ENCODE data around the gene SEPTIN2. TPM values are rescaled to one million over a fixed set of nuclear protein-coding genes. Genes with fewer than 3 reads are reported as not detected.
"Not testable (repeated sequence)": the region's sequence is repeated elsewhere in the genome, so short reads cannot be mapped to it uniquely, and the experiment has no call there.

SEPTIN2 gene
- total RNA-seq, 2 donors from 2014 or later, result 269 to 272 TPM

DNA sequence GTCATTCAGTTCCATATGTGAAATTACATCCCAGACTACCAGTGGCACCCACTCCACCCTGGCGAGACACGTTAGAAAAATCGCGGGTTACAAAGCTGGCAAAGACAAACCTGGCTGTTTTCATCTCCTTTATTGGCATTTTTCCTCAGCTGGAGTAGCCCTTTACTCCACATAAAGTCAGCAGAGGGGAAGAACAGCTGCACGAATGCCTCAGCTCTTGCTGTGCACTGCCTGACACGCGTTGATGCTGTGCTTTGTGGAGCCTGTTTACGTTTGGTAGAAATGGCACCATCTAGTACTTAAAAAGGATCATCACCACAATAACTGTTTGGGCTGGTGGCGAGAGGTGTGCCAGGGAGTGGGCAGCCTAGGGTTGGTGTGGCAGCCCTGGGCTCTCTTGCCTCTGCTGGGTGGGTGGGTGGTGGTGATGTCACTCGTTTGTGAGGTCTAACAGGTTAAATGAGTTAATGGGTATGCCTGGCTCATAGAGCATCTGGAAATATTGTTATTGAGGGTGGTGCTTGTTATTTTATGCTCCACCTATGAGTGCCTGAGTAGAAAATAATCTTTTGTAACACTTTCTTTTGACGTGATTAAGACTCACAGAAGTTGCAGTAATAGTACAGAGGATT lies 56.8 kb downstream of the SEPTIN2 start:
- Mint-ChIP-seq H3K4me3 (no peak overlapping the region), H3K9me3 (no peaks in the 10 kb centered on the region), H3K36me3 (ENCODE audit: insufficient read depth in 2 of 2) (no peaks in the 10 kb centered on the region), H3K27me3 (ENCODE audit: low read depth) (no peaks in the 10 kb centered on the region), H3K4me1 (ENCODE audit: low read depth) (peaks cover 14% of the 10 kb centered on the region), H3K27ac (no peak overlapping the region)
- ATAC-seq (replicated peaks in 1 of 2), result no peak
- DNase-seq, result no peak

DNA sequence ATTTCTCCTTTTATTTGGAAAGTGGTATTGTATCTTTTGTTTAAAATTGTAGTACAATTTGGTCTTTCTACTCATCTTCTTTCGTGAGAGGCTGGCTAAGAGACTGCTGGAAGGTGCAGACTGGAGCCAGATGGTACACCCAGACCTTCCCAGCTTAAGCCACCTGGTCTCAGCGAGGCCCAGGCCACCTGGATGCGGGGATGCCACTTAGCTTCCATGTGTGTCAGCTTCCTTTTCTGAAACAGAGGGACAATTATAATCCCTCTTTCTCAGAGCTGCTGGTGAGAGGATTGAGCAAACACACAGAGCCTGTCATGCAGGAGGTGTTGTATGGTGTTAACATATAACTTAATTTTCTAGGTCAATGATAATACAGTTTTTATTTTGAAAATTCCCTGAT lies 57.7 kb downstream of the SEPTIN2 start:
- no peaks in the 10 kb centered on the region for H3K9me3 Mint-ChIP-seq
- H3K4me3 Mint-ChIP-seq, result no peak overlapping the region
- H3K27ac Mint-ChIP-seq, result no peak overlapping the region
- no peaks in the 10 kb centered on the region for H3K36me3 Mint-ChIP-seq (ENCODE audit: insufficient read depth in 2 of 2)
- ATAC-seq (replicated peaks in 1 of 2), result no peak
- DNase-seq, result no peak
- H3K4me1 Mint-ChIP-seq (ENCODE audit: low read depth), result peaks cover 14% of the 10 kb centered on the region
- no peaks in the 10 kb centered on the region for H3K27me3 Mint-ChIP-seq (ENCODE audit: low read depth)

DNA sequence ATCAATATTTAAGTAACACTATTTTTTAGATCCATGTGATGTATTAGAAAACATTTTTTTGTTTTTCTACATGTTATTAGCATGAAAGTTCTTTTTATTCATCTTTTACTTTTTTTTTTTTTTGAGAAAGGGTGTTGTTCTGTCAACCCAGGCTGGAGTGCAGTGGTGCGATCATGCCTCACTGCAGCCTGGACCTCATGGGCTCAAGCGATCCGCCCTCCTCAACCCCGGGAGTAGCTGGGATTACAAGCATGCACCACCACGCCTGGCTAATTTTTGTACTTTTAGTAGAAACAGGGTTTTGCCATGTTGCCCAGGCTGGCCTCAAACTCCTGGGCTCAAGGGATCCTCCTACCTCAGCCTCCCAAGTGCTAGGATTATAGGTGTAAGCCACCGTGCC lies 58.2 kb downstream of the SEPTIN2 start:
- DNase-seq; ATAC-seq (replicated peaks in 1 of 2); H3K4me3 Mint-ChIP-seq; H3K27me3 Mint-ChIP-seq (ENCODE audit: low read depth); H3K9me3 Mint-ChIP-seq; H3K27ac Mint-ChIP-seq; H3K36me3 Mint-ChIP-seq (ENCODE audit: insufficient read depth in 2 of 2): not testable (repeated sequence)
- peaks cover 14% of the 10 kb centered on the region for H3K4me1 Mint-ChIP-seq (ENCODE audit: low read depth)

DNA sequence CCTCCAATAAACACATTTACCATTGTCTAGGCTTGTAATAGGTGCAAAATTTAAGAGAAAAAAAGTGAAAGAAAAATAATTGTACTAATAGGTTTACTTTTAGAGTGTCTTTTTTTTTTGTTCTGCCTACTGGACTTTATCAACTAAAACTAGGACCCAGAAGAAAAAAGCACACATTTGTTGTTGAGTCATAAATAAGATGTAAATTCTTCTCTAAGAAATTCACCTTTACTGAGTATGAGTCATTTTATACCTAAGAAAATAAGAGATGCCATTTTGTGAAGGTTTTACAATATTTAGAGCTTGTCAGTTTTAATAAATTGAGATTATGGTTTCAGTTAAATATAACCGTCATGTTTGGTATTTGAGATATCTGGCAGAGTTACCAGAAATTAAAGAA lies 59.6 kb downstream of the SEPTIN2 start:
- H3K36me3 Mint-ChIP-seq (ENCODE audit: insufficient read depth in 2 of 2), result no peaks in the 10 kb centered on the region
- ATAC-seq (replicated peaks in 1 of 2) (no peak), DNase-seq (no peak)
- H3K27ac Mint-ChIP-seq, result no peak overlapping the region
- no peak overlapping the region for H3K4me3 Mint-ChIP-seq
- peaks cover 14% of the 10 kb centered on the region for H3K4me1 Mint-ChIP-seq (ENCODE audit: low read depth)
- H3K9me3 Mint-ChIP-seq, result no peaks in the 10 kb centered on the region
- no peaks in the 10 kb centered on the region for H3K27me3 Mint-ChIP-seq (ENCODE audit: low read depth)

DNA sequence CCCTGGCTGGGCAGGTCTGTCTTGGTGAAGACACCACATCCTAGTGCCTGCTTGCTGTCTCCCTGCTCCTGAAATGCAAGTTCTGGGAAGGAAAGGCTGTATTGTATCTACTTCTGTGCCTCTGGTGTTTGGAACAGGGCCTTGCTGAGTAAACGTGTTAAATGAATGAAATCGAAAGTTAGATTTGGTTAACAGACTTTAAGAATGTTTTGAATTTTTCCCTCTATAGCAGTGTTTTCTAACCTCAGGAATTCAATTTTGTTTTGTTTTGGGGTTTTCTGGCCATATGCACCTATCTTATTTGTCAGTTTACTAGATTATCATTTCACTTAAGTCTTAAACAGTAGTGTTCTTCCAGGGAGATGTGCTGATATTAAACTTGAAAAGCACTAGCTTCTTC lies 61.1 kb downstream of the SEPTIN2 start:
- Mint-ChIP-seq H3K4me1 (ENCODE audit: low read depth) (peaks cover 14% of the 10 kb centered on the region), H3K27me3 (ENCODE audit: low read depth) (no peaks in the 10 kb centered on the region), H3K27ac (no peak overlapping the region), H3K9me3 (no peaks in the 10 kb centered on the region), H3K4me3 (no peak overlapping the region), H3K36me3 (ENCODE audit: insufficient read depth in 2 of 2) (no peaks in the 10 kb centered on the region)
- DNase-seq (no peak), ATAC-seq (replicated peaks in 1 of 2) (no peak)

DNA sequence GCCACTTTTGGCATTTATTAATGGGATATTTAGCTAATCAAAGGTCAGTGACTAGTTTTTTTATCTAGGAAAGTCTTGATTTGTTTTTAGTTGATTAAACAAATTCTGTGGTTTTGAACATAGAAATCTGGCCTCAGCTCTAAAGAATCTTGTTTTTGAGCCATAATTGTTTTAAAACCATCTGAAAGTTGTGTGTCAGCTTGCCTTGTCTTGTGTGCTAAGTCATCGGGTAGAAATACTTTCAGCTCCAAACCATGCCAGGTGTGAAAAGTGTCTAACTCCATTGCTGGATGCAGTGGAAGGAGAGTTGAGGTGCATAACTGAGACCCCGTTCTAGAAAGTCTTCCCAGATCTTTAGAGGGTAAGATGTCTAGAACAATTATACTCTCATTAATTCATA lies 63.1 kb downstream of the SEPTIN2 start:
- H3K4me3 Mint-ChIP-seq, result no peak overlapping the region
- DNase-seq (no peak), ATAC-seq (replicated peaks in 1 of 2) (no peak)
- H3K27me3 Mint-ChIP-seq (ENCODE audit: low read depth), result no peaks in the 10 kb centered on the region
- H3K4me1 Mint-ChIP-seq (ENCODE audit: low read depth), result peaks cover 19% of the 10 kb centered on the region
- peaks cover 0 to 6% of the 10 kb centered on the region in 2 donors for H3K36me3 Mint-ChIP-seq (ENCODE audit: insufficient read depth in 2 of 2)
- H3K27ac Mint-ChIP-seq, result no peak overlapping the region
- no peaks in the 10 kb centered on the region for H3K9me3 Mint-ChIP-seq

DNA sequence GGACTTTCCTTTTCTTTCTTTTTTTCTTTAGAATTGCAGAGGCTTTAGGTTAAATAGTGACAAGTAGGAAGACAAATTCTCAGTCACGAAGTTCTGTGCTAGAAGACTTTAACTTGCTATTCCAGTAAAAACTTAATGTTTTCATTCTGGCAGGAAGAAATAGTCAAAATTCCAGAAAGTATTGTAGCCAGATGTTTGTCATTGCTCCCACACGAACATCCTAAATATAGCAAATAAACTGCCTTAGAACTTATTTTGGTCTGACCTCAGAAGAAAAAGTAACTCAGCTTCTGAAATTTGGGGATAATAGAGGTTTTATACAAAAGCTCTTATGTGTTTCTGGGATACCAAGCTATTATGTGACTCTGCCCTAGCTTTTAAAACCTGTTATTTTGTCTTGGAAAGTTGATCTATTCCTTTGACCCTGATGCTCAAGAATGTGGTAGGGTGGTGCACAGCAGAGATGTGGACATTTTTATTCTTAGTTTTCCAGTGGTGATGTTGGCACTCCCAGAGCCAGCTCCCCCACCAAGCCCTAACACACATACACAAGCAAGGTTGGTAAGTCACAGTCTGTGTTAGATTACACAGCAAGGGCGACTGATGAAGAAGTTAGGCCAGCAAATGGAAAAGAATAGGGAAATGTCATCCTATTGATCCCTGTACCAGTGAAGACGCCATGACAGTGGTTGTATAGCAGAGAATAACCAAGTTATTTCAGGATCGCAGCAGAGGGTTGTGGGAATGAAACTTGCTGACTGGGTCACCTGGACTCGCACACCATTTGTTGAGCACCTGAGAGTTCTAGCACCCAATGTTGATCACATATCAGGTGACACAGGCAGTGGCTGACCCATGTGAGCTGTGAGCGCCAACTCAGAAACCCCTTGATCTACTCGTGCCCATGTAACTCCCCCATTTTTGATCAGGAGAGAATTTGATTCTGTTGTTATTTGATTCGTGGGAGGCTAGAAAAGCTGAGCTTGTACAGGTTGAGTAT lies 64.1 kb downstream of the SEPTIN2 start:
- H3K4me1 Mint-ChIP-seq (ENCODE audit: low read depth), result peaks cover 19% of the 10 kb centered on the region
- H3K36me3 Mint-ChIP-seq (ENCODE audit: insufficient read depth in 2 of 2), result peaks cover 0 to 6% of the 10 kb centered on the region in 2 donors
- H3K9me3 Mint-ChIP-seq, result no peaks in the 10 kb centered on the region
- no peak for ATAC-seq (replicated peaks in 1 of 2)
- H3K27ac Mint-ChIP-seq, result no peak overlapping the region
- H3K4me3 Mint-ChIP-seq, result no peak overlapping the region
- H3K27me3 Mint-ChIP-seq (ENCODE audit: low read depth), result no peaks in the 10 kb centered on the region
- no peak for DNase-seq

DNA sequence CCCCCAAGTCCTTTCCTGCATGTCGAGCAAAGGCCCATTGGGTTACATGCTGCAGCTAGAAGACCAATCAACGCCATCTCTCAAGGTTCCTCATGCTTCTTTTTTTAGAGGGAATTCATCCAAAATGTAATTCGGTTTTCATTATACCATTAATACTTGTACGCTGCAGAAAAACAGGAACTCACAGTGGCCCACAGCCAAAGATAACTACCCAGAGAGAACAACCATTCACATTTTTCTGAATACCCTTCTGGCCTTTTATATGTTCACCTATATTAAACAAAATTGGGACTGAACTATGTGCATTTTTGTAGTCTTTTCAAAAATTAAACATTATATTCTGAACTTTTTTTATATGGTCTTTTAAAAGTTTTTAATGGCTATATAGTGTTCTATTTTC lies 66.1 kb downstream of the SEPTIN2 start:
- Mint-ChIP-seq H3K36me3 (ENCODE audit: insufficient read depth in 2 of 2) (peaks cover 0 to 6% of the 10 kb centered on the region in 2 donors), H3K27me3 (ENCODE audit: low read depth) (no peaks in the 10 kb centered on the region), H3K4me3 (no peak overlapping the region), H3K27ac (no peak overlapping the region), H3K9me3 (no peaks in the 10 kb centered on the region), H3K4me1 (ENCODE audit: low read depth) (peaks cover 9% of the 10 kb centered on the region)
- ATAC-seq (replicated peaks in 1 of 2) (no peak), DNase-seq (no peak)

DNA sequence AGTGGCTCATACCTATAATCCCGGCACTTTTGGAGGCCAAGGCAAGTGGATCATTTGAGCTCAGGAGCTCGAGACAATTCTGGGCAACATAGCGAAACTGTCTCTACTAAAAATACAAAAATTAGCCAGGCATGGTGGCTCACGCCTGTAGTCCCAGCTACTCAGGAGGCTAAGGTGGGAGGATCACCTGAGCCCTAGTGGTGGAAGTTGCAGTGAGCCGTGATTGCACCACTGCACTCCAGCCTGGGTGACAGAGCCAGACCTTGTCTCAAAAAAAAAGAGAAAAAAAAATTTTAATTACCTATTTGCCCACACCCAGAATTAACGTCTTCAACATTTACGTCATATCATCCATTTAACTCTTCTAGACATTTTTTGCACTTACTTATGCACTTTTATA lies 69.7 kb downstream of the SEPTIN2 start:
- H3K27me3 Mint-ChIP-seq (ENCODE audit: low read depth); H3K4me1 Mint-ChIP-seq (ENCODE audit: low read depth); H3K36me3 Mint-ChIP-seq (ENCODE audit: insufficient read depth in 2 of 2); H3K9me3 Mint-ChIP-seq; H3K4me3 Mint-ChIP-seq; ATAC-seq (replicated peaks in 1 of 2); DNase-seq; H3K27ac Mint-ChIP-seq: not testable (repeated sequence)

DNA sequence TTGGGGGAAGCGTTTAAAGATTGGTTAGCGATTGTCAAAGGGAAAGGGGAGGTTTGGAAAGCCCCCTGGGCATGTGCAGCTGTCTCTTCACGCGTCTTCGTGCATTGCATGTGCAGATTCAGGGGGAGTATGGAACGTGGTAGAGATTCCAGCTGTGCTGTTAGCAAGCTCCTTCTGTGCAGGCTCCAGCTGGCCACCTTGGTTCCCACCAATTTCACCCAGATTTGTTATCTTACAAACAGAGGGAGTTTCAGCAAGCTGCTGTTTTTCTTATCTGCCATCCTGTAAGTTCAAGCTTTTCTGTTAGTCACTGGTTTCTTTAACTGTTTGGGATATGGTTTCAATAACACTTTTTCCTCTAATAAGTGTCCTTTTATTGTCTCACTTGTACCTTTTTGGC lies 70.8 kb downstream of the SEPTIN2 start:
- ATAC-seq (replicated peaks in 1 of 2) (no peak), DNase-seq (no peak)
- Mint-ChIP-seq H3K4me3 (no peak overlapping the region), H3K9me3 (peaks cover 0 to 1% of the 10 kb centered on the region in 2 donors), H3K27me3 (ENCODE audit: low read depth) (no peaks in the 10 kb centered on the region), H3K4me1 (ENCODE audit: low read depth) (peaks cover 16% of the 10 kb centered on the region), H3K27ac (no peak overlapping the region), H3K36me3 (ENCODE audit: insufficient read depth in 2 of 2) (peaks cover 0 to 9% of the 10 kb centered on the region in 2 donors)

DNA sequence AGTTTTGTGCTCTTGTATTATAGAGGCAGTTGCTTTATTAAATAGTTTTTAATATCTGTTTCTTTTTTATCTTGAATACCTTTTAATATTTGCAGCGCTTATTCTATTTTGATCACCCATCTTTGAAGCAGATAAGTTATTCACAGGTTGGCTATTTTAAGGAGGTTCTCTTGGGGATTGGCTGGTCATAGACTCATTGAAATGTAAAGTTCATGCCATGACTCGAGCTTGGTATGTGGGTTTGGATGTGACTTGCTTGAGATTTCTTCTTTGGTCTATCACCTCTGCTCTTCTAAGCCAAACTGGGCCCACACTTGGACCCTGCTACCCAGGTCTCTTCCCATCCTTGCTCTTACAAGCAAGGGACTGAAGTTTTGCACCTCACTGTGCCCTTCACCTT lies 74.0 kb downstream of the SEPTIN2 start:
- no peak for DNase-seq
- Mint-ChIP-seq H3K36me3 (ENCODE audit: insufficient read depth in 2 of 2) (peaks cover 0 to 5% of the 10 kb centered on the region in 2 donors), H3K27ac (no peak overlapping the region)

DNA sequence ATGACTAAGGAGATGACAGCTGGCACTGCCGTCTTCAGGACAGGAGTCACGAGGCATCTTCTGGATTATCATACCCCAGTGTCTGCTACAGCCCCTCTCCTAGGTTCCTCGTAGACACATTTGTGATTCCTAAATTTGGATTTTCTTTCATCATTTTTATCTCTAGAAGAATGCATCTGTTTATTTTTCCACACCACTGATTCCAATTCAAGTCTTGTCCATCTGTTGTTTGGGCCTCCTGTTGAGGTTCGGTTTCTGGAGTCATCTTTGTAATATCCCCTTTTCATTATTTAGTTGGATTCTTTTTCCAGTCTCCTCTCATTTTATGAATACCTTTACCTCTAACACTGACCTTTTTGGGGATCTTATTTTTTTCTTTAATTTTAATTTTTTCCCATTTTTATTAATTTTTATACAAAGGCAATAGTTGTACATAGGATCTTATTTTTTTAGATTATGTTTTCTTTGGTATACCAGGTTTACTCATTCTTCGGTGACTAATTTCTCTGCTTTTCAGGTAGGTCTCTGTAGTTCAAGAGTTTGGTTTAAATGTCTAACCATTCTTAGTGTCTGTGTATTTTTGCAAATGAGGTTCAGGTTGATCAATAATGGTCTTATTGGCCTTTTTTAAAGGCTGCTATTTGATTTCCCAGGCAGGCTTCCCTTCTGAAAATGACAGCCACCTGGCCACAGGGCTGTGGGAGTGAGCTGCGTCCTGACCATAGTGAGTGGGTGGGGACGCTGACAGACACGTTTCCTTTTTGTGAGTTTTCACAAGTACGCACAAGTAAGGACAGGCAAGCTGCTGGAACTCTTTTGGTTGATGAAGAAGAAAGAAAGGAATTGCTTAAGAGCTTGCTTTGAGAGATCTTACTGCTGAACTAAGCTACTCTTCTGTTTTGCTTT lies 74.8 kb downstream of the SEPTIN2 start:
- Mint-ChIP-seq H3K4me3 (peak overlapping the region in 1 of 2 donors; percentile 27), H3K9me3 (peaks cover 0 to 1% of the 10 kb centered on the region in 2 donors), H3K27me3 (ENCODE audit: low read depth) (no peaks in the 10 kb centered on the region), H3K27ac (no peak overlapping the region), H3K36me3 (ENCODE audit: insufficient read depth in 2 of 2) (peaks cover 0 to 5% of the 10 kb centered on the region in 2 donors), H3K4me1 (ENCODE audit: low read depth) (peaks cover 20% of the 10 kb centered on the region)
- ATAC-seq (replicated peaks in 1 of 2) (peak; percentile 59 to 69), DNase-seq (peak; percentile 18 to 29)

More for the DNA sequence above, 74.0 kb downstream of the SEPTIN2 start:
- peaks cover 20% of the 10 kb centered on the region for H3K4me1 Mint-ChIP-seq (ENCODE audit: low read depth)
- no peaks in the 10 kb centered on the region for H3K27me3 Mint-ChIP-seq (ENCODE audit: low read depth)
- no peak overlapping the region for H3K4me3 Mint-ChIP-seq
- no peak for ATAC-seq (replicated peaks in 1 of 2)
- H3K9me3 Mint-ChIP-seq, result peaks cover 0 to 1% of the 10 kb centered on the region in 2 donors

Data from activated T-cell treated with anti-CD3 and anti-CD28 coated beads, Interleukin-2, amount 50 U/mL, for 72 hours (primary cell).